Measurements from ENCODE around the gene CHKB. TPM values are rescaled to one million over a fixed set of nuclear protein-coding genes. Genes with fewer than 3 reads are reported as not detected.

Gene CHKB
- total RNA-seq, 1 donor from 2014 or later: 36.1 TPM

DNA sequence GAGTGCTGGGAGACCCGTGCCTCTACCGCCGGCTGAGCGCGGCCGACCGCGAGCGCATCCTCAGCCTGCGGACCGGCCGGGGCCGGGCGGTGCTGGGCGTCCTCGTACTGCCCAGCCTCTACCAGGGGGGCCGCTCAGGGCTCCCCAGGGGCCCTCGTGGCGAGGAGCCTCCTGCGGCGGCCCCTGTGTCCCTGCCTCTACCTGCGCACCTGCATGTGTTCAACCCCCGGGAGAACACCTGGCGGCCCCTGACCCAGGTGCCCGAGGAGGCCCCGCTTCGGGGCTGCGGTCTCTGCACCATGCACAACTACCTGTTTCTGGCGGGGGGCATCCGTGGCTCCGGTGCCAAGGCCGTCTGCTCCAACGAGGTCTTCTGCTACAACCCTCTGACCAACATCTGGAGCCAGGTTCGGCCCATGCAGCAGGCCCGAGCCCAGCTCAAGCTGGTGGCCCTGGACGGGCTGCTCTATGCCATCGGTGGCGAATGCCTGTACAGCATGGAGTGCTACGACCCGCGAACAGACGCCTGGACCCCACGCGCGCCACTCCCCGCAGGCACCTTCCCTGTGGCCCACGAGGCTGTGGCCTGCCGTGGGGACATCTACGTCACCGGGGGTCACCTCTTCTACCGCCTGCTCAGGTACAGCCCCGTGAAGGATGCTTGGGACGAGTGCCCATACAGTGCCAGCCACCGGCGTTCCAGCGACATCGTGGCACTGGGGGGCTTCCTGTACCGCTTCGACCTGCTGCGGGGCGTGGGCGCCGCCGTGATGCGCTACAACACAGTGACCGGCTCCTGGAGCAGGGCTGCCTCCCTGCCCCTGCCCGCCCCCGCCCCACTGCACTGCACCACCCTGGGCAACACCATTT is 33.5 kb downstream of the CHKB start:
- H3K4me1 ChIP-seq (ENCODE audit: insufficient read depth, low read length): no peaks in the 10 kb centered on the region
- H2AFZ ChIP-seq (ENCODE audit: low read depth, low read length): no peak overlapping the region
- no peaks in the 10 kb centered on the region for H4K20me1 ChIP-seq (ENCODE audit: insufficient read depth, low read length)
- no peak overlapping the region for H3K4me3 ChIP-seq (ENCODE audit: insufficient read depth, low read depth, low read length)
- H3K36me3 ChIP-seq (ENCODE audit: insufficient read depth, low read length): no peaks in the 10 kb centered on the region
- H3K9me3 Mint-ChIP-seq (ENCODE audit: unreplicated experiment): no peaks in the 10 kb centered on the region
- no peak overlapping the region for H3K4me3 Mint-ChIP-seq (ENCODE audit: unreplicated experiment)
- peaks cover 5% of the 10 kb centered on the region for H3K4me1 Mint-ChIP-seq (ENCODE audit: low read depth, unreplicated experiment)
- TF ChIP-seq, protein P1, sequence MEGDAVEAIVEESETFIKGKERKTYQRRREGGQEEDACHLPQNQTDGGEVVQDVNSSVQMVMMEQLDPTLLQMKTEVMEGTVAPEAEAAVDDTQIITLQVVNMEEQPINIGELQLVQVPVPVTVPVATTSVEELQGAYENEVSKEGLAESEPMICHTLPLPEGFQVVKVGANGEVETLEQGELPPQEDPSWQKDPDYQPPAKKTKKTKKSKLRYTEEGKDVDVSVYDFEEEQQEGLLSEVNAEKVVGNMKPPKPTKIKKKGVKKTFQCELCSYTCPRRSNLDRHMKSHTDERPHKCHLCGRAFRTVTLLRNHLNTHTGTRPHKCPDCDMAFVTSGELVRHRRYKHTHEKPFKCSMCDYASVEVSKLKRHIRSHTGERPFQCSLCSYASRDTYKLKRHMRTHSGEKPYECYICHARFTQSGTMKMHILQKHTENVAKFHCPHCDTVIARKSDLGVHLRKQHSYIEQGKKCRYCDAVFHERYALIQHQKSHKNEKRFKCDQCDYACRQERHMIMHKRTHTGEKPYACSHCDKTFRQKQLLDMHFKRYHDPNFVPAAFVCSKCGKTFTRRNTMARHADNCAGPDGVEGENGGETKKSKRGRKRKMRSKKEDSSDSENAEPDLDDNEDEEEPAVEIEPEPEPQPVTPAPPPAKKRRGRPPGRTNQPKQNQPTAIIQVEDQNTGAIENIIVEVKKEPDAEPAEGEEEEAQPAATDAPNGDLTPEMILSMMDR (IDR thresholded peaks at IDR 0.05; ENCODE audit: insufficient read depth, low read depth, low read length): no peak
- TF ChIP-seq EZH2 (IDR thresholded peaks at IDR 0.05; ENCODE audit: insufficient read depth, low read length): peak; percentile 19
- peaks cover 28% of the 10 kb centered on the region for H3K27me3 ChIP-seq (ENCODE audit: insufficient read depth, low read length)
- FAIRE-seq (no peak), DNase-seq (ENCODE audit: low read depth) (no peak)
- no peaks in the 10 kb centered on the region for H3K79me2 ChIP-seq (ENCODE audit: insufficient read depth, low read length)
- no peaks in the 10 kb centered on the region for H3K9me3 ChIP-seq (ENCODE audit: insufficient read depth, low read depth, low read length)
- peaks cover 30% of the 10 kb centered on the region for H3K27me3 Mint-ChIP-seq (ENCODE audit: low read depth, unreplicated experiment)
- no peak overlapping the region for H3K27ac ChIP-seq (ENCODE audit: low read depth, low read length)
- no peak overlapping the region for H3K27ac Mint-ChIP-seq (ENCODE audit: unreplicated experiment)
- no peak overlapping the region for H3K4me2 ChIP-seq (ENCODE audit: low read length)
- H3K9ac ChIP-seq (ENCODE audit: low read length): no peak overlapping the region
- no peaks in the 10 kb centered on the region for H3K36me3 Mint-ChIP-seq (ENCODE audit: low read depth, unreplicated experiment)

GRCh38 chr22:50548040-50548920 is 34.4 kb downstream of the CHKB start:
- no peak overlapping the region for H2AFZ ChIP-seq (ENCODE audit: low read depth, low read length)
- no peak overlapping the region for H3K4me3 ChIP-seq (ENCODE audit: insufficient read depth, low read depth, low read length)
- no peak for FAIRE-seq

More at GRCh38 chr22:50548040-50548920, 34.4 kb downstream of the CHKB start:
- Histone ChIP-seq H3K27me3 (ENCODE audit: insufficient read depth, low read length) (peaks cover 26% of the 10 kb centered on the region), H3K4me1 (ENCODE audit: insufficient read depth, low read length) (no peaks in the 10 kb centered on the region), H3K9ac (ENCODE audit: low read length) (no peak overlapping the region), H3K79me2 (ENCODE audit: insufficient read depth, low read length) (no peaks in the 10 kb centered on the region), H3K4me2 (ENCODE audit: low read length) (no peak overlapping the region), H3K9me3 (ENCODE audit: insufficient read depth, low read depth, low read length) (no peaks in the 10 kb centered on the region), H3K27ac (ENCODE audit: low read depth, low read length) (no peak overlapping the region), H4K20me1 (ENCODE audit: insufficient read depth, low read length) (no peaks in the 10 kb centered on the region), H3K36me3 (ENCODE audit: insufficient read depth, low read length) (no peaks in the 10 kb centered on the region)
- Mint-ChIP-seq H3K27me3 (ENCODE audit: low read depth, unreplicated experiment) (peaks cover 30% of the 10 kb centered on the region), H3K9me3 (ENCODE audit: unreplicated experiment) (no peaks in the 10 kb centered on the region), H3K4me3 (ENCODE audit: unreplicated experiment) (no peak overlapping the region), H3K36me3 (ENCODE audit: low read depth, unreplicated experiment) (no peaks in the 10 kb centered on the region), H3K27ac (ENCODE audit: unreplicated experiment) (no peak overlapping the region), H3K4me1 (ENCODE audit: low read depth, unreplicated experiment) (peaks cover 5% of the 10 kb centered on the region)
- DNase-seq (ENCODE audit: low read depth): no peak
- TF ChIP-seq EZH2 (IDR thresholded peaks at IDR 0.05; ENCODE audit: insufficient read depth, low read length): peak; percentile 77
- TF ChIP-seq, protein P1 (IDR thresholded peaks at IDR 0.05; ENCODE audit: insufficient read depth, low read depth, low read length): no peak
